Liver (tissue), 9 donors: ENCODE measurements around the gene ADGRF5. TPM values are rescaled to one million over a fixed set of nuclear protein-coding genes. Genes with fewer than 3 reads are reported as not detected.

Experiments used
- DNase-seq: peaks from one replicate; pipeline ENCODE4 v3.0.0-alpha.2; 2017; ENCODE audit warnings: low spot score
- H3K27ac ChIP-seq, 2 donors: one replicate each; pipeline ENCODE4 v1.7.0; 2013; ENCODE audit warnings: inconsistent platforms in 2 of 2, low read length in 2 of 2, control low read depth in 1 of 2, low read depth in 1 of 2, mild to moderate bottlenecking in 1 of 2
- H3K27me3 ChIP-seq, 4 donors: one replicate each; pipeline versions ENCODE4 v1.6.1 to v1.7.0; 2013; ENCODE audit warnings: low read length in 3 of 4, inconsistent platforms in 1 of 4, mild to moderate bottlenecking in 1 of 4, moderate library complexity in 1 of 4; ENCODE audit not compliant: control insufficient read depth in 4 of 4, insufficient read depth in 4 of 4
- H3K36me3 ChIP-seq, 4 donors: one replicate each; pipeline versions ENCODE4 v1.6.1 to v1.7.0; 2013; ENCODE audit warnings: low read length in 3 of 4, mild to moderate bottlenecking in 3 of 4, low read depth in 1 of 4, moderate library complexity in 1 of 4; ENCODE audit not compliant: control insufficient read depth in 4 of 4, insufficient read depth in 3 of 4
- H3K4me1 ChIP-seq, 4 donors: one replicate each; pipeline versions ENCODE4 v1.6.1 to v1.7.0; 2013; ENCODE audit warnings: low read length in 3 of 4, mild to moderate bottlenecking in 3 of 4, moderate library complexity in 1 of 4; ENCODE audit not compliant: control insufficient read depth in 4 of 4, insufficient read depth in 4 of 4
- H3K4me3 ChIP-seq, 3 donors: one replicate each; pipeline versions ENCODE4 v1.6.1 to v1.7.0; 2013; ENCODE audit warnings: low read length in 3 of 3, control low read depth in 1 of 3, low read depth in 1 of 3, mild to moderate bottlenecking in 1 of 3
- H3K9ac ChIP-seq, 2 donors: one replicate each; pipeline ENCODE4 v1.7.0; 2013; ENCODE audit warnings: low read length in 2 of 2, mild to moderate bottlenecking in 2 of 2, moderate library complexity in 2 of 2, control low read depth in 1 of 2, low read depth in 1 of 2
- H3K9me3 ChIP-seq, 4 donors: one replicate each; pipeline versions ENCODE4 v1.6.1 to v1.7.0; 2013; ENCODE audit warnings: low read length in 3 of 4; ENCODE audit not compliant: control insufficient read depth in 4 of 4
- EGR1 ChIP-seq, 2 donors: IDR thresholded peaks; 2 replicates each; pipeline ENCODE4 v1.6.1; 2016 to 2018; ENCODE audit warnings: antibody characterized with exemption in 2 of 2, low read depth in 2 of 2
- FOXA1 ChIP-seq: IDR thresholded peaks from 2 replicates; pipeline ENCODE4 v1.6.1; 2016; ENCODE audit warnings: antibody characterized with exemption
- FOXA2 ChIP-seq: IDR thresholded peaks from 2 replicates; pipeline ENCODE4 v1.6.1; 2016; ENCODE audit warnings: antibody characterized with exemption
- GABPA ChIP-seq, 2 donors: IDR thresholded peaks in 1 of 2; conservative IDR thresholded peaks in 1 of 2; 2 replicates each; pipeline ENCODE4 v1.6.1; 2016; ENCODE audit warnings: antibody characterized with exemption in 2 of 2, mild to moderate bottlenecking in 1 of 2, moderate library complexity in 1 of 2
- HNF4A ChIP-seq, 2 donors: conservative IDR thresholded peaks; 2 replicates each; pipeline ENCODE4 v1.6.1; 2016; ENCODE audit warnings: antibody characterized with exemption in 2 of 2, mild to moderate bottlenecking in 2 of 2
- HNF4G ChIP-seq: IDR thresholded peaks from 2 replicates; pipeline ENCODE4 v1.6.1; 2016; ENCODE audit warnings: antibody characterized with exemption
- JUND ChIP-seq, 2 donors: IDR thresholded peaks; 2 replicates each; pipeline ENCODE4 v1.6.1; 2016; ENCODE audit warnings: antibody characterized with exemption in 2 of 2
- NR2F2 ChIP-seq: IDR thresholded peaks from 2 replicates; pipeline ENCODE4 v1.6.1; 2016; ENCODE audit warnings: antibody characterized with exemption
- RAD21 ChIP-seq, 2 donors: IDR thresholded peaks; 2 replicates each; pipeline ENCODE4 v1.6.1; 2016; ENCODE audit warnings: antibody characterized with exemption in 2 of 2, mild to moderate bottlenecking in 2 of 2
- RXRA ChIP-seq, 2 donors: IDR thresholded peaks; 2 replicates each; pipeline ENCODE4 v1.6.1; 2017 to 2018; ENCODE audit warnings: antibody characterized with exemption in 2 of 2, mild to moderate bottlenecking in 1 of 2
- SP1 ChIP-seq: IDR thresholded peaks from 2 replicates; pipeline ENCODE4 v1.6.1; 2018; ENCODE audit warnings: antibody characterized with exemption, mild to moderate bottlenecking
- TAF1 ChIP-seq: conservative IDR thresholded peaks from 2 replicates; pipeline ENCODE4 v1.6.1; 2016; ENCODE audit warnings: antibody characterized with exemption, mild to moderate bottlenecking
- YY1 ChIP-seq: IDR thresholded peaks from 2 replicates; pipeline ENCODE4 v1.6.1; 2016; ENCODE audit warnings: antibody characterized with exemption, mild to moderate bottlenecking
- WGBS: extraction: QIAGEN DNeasy Blood & Tissue Kit; methylation state at CpG from one replicate; pipeline ENCODE4 v1.1.7; 2013; 5-methylcytosine and 5-hydroxymethylcytosine counted together
- polyA plus RNA-seq, 2 donors: library from polyadenylated mRNA; stranded (reverse) in 1 of 2; unstranded in 1 of 2; fragments of 200-250 nt in 1 of 2; fragments of >200 nt in 1 of 2; fragmentation: Nextera tagmentation in 1 of 2; extraction: Ambion mirVana in 1 of 2; gene quantifications; one replicate each; pipeline versions ENCODE4 v1.2.1 to v1.2.3, GENCODE V29; 2013 to 2015
- total RNA-seq, 2 donors: library from RNA; depleted of rRNA; stranded (reverse); fragments of >200 nt; gene quantifications; one replicate each; pipeline ENCODE4 v1.2.3, GENCODE V29; 2014
- TF ChIP-seq, protein P1 (sequence below): IDR thresholded peaks from 2 replicates; pipeline ENCODE4 v1.6.1; 2016; ENCODE audit warnings: antibody characterized with exemption
- TF ChIP-seq, protein P2 (sequence below): IDR thresholded peaks from 2 replicates; pipeline ENCODE4 v1.6.1; 2016; ENCODE audit warnings: antibody characterized with exemption
- TF ChIP-seq, protein P3 (sequence below): fragments of 150-350 bp; IDR thresholded peaks from 2 replicates; pipeline ENCODE4 v1.5.1; 2017; ENCODE audit warnings: improper control_type of control experiment, low read depth, low read length; ENCODE audit not compliant: missing input control
- TF ChIP-seq, protein P4 (sequence below): IDR thresholded peaks from 2 replicates; pipeline ENCODE4 v1.6.1; 2016; ENCODE audit warnings: antibody characterized with exemption, mild to moderate bottlenecking
- TF ChIP-seq, protein P5 (sequence below): IDR thresholded peaks from 2 replicates; pipeline ENCODE4 v1.6.1; 2016; ENCODE audit warnings: antibody characterized with exemption
- donor health status: healthy.
- donor health status: healthy.
- donor health status: healthy.
- donor health status: healthy.
- donor health status: healthy.

ADGRF5 gene
- total and polyA plus RNA-seq, 4 donors: 4.9 to 19.9 (median 7.4) TPM

DNA sequence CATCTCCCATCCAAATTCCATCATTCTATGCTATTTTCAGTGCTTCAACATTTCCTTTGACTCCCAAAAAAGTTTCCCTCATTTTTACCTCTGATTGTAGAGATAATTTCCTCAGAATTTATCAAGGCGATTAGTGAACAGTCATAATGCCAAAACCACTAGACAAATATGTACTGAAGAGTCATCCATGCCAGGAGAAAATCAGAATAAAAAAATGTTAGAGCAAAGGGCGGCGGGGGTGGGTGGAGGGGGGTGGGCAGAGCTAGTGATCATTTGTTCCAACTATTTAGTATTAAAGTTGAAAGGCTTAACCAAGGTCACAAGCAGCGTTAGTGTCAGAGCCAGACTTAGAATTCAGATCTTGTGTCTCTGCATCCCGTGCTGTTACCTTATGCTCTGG, 5.3 kb upstream of the ADGRF5 start:
- Histone ChIP-seq H3K4me3 (no peak overlapping the region), H3K4me1 (no peaks in the 10 kb centered on the region), H3K36me3 (no peaks in the 10 kb centered on the region), H3K27ac (no peak overlapping the region), H3K9ac (no peak overlapping the region), H3K27me3 (no peaks in the 10 kb centered on the region), H3K9me3 (no peaks in the 10 kb centered on the region)
- DNase-seq: no peak
- 78% methylated on average over 5 of the region's 5 CpGs for WGBS
- no peak for TF ChIP-seq HNF4A (conservative IDR thresholded peaks at IDR 0.05)
- TF ChIP-seq, protein P1, sequence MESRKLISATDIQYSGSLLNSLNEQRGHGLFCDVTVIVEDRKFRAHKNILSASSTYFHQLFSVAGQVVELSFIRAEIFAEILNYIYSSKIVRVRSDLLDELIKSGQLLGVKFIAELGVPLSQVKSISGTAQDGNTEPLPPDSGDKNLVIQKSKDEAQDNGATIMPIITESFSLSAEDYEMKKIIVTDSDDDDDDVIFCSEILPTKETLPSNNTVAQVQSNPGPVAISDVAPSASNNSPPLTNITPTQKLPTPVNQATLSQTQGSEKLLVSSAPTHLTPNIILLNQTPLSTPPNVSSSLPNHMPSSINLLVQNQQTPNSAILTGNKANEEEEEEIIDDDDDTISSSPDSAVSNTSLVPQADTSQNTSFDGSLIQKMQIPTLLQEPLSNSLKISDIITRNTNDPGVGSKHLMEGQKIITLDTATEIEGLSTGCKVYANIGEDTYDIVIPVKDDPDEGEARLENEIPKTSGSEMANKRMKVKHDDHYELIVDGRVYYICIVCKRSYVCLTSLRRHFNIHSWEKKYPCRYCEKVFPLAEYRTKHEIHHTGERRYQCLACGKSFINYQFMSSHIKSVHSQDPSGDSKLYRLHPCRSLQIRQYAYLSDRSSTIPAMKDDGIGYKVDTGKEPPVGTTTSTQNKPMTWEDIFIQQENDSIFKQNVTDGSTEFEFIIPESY: no peak
- TF ChIP-seq, protein P2, sequence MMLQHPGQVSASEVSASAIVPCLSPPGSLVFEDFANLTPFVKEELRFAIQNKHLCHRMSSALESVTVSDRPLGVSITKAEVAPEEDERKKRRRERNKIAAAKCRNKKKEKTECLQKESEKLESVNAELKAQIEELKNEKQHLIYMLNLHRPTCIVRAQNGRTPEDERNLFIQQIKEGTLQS: no peak
- no peak for TF ChIP-seq RXRA (IDR thresholded peaks at IDR 0.05)
- no peak for TF ChIP-seq RAD21 (IDR thresholded peaks at IDR 0.05)
- TF ChIP-seq, protein P3, sequence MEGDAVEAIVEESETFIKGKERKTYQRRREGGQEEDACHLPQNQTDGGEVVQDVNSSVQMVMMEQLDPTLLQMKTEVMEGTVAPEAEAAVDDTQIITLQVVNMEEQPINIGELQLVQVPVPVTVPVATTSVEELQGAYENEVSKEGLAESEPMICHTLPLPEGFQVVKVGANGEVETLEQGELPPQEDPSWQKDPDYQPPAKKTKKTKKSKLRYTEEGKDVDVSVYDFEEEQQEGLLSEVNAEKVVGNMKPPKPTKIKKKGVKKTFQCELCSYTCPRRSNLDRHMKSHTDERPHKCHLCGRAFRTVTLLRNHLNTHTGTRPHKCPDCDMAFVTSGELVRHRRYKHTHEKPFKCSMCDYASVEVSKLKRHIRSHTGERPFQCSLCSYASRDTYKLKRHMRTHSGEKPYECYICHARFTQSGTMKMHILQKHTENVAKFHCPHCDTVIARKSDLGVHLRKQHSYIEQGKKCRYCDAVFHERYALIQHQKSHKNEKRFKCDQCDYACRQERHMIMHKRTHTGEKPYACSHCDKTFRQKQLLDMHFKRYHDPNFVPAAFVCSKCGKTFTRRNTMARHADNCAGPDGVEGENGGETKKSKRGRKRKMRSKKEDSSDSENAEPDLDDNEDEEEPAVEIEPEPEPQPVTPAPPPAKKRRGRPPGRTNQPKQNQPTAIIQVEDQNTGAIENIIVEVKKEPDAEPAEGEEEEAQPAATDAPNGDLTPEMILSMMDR: no peak
- no peak for TF ChIP-seq NR2F2
- TF ChIP-seq YY1: no peak
- TF ChIP-seq GABPA (IDR thresholded peaks at IDR 0.05 in 1 of 2, conservative IDR thresholded peaks at IDR 0.05 in 1 of 2): no peak
- no peak for TF ChIP-seq TAF1
- TF ChIP-seq, protein P4, sequence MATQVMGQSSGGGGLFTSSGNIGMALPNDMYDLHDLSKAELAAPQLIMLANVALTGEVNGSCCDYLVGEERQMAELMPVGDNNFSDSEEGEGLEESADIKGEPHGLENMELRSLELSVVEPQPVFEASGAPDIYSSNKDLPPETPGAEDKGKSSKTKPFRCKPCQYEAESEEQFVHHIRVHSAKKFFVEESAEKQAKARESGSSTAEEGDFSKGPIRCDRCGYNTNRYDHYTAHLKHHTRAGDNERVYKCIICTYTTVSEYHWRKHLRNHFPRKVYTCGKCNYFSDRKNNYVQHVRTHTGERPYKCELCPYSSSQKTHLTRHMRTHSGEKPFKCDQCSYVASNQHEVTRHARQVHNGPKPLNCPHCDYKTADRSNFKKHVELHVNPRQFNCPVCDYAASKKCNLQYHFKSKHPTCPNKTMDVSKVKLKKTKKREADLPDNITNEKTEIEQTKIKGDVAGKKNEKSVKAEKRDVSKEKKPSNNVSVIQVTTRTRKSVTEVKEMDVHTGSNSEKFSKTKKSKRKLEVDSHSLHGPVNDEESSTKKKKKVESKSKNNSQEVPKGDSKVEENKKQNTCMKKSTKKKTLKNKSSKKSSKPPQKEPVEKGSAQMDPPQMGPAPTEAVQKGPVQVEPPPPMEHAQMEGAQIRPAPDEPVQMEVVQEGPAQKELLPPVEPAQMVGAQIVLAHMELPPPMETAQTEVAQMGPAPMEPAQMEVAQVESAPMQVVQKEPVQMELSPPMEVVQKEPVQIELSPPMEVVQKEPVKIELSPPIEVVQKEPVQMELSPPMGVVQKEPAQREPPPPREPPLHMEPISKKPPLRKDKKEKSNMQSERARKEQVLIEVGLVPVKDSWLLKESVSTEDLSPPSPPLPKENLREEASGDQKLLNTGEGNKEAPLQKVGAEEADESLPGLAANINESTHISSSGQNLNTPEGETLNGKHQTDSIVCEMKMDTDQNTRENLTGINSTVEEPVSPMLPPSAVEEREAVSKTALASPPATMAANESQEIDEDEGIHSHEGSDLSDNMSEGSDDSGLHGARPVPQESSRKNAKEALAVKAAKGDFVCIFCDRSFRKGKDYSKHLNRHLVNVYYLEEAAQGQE: no peak
- no peak for TF ChIP-seq JUND (IDR thresholded peaks at IDR 0.05)
- TF ChIP-seq EGR1 (IDR thresholded peaks at IDR 0.05; ENCODE audit: low read depth in 2 of 2): no peak
- no peak for TF ChIP-seq FOXA1
- TF ChIP-seq, protein P5, sequence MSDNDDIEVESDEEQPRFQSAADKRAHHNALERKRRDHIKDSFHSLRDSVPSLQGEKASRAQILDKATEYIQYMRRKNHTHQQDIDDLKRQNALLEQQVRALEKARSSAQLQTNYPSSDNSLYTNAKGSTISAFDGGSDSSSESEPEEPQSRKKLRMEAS: no peak
- TF ChIP-seq FOXA2: no peak
- no peak for TF ChIP-seq HNF4G
- no peak for TF ChIP-seq SP1

DNA sequence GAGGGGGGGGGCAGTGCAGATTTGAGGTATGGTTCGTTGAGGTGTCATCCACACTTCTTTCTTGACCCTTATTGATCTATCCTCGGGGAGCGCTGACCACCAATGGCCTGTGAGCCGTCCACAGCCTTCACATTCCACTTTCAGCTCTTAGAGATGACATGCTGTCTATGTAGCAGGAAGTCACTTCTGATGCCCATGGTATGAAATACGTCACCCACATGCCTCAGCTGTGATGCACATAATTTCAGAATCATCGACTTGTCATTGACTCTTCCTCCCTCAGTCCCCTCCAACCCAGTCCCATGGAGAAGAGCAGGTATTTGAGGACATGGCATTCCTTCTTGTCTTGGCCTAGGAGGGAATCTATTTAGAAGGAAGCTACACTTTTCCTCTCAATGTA, 4.7 kb upstream of the ADGRF5 start:
- no peaks in the 10 kb centered on the region for H3K9me3 ChIP-seq
- H3K36me3 ChIP-seq: no peaks in the 10 kb centered on the region
- no peaks in the 10 kb centered on the region for H3K27me3 ChIP-seq
- DNase-seq: no peak
- 81% methylated on average over 6 of the region's 6 CpGs for WGBS
- no peaks in the 10 kb centered on the region for H3K4me1 ChIP-seq
- H3K27ac ChIP-seq: no peak overlapping the region
- H3K4me3 ChIP-seq: no peak overlapping the region
- H3K9ac ChIP-seq: no peak overlapping the region
- TF ChIP-seq HNF4A (conservative IDR thresholded peaks at IDR 0.05): no peak
- TF ChIP-seq GABPA (IDR thresholded peaks at IDR 0.05 in 1 of 2, conservative IDR thresholded peaks at IDR 0.05 in 1 of 2): no peak
- no peak for TF ChIP-seq FOXA2
- TF ChIP-seq RXRA (IDR thresholded peaks at IDR 0.05): no peak
- TF ChIP-seq JUND (IDR thresholded peaks at IDR 0.05): no peak
- no peak for TF ChIP-seq NR2F2
- no peak for TF ChIP-seq RAD21 (IDR thresholded peaks at IDR 0.05)
- TF ChIP-seq, protein P4: no peak
- no peak for TF ChIP-seq FOXA1
- TF ChIP-seq, protein P5: no peak
- TF ChIP-seq EGR1 (IDR thresholded peaks at IDR 0.05; ENCODE audit: low read depth in 2 of 2): no peak
- TF ChIP-seq, protein P1: no peak
